ENCODE measurements around the gene PLEKHG7. TPM values are rescaled to one million over a fixed set of nuclear protein-coding genes. Genes with fewer than 3 reads are reported as not detected.

The PLEKHG7 gene
- total and polyA plus RNA-seq, 2 donors, result 0.13 to 0.37 TPM

GRCh38 chr12:92690601-92691000, 12.2 kb upstream of the PLEKHG7 start:
- no peak overlapping the region for H3K27ac ChIP-seq (ENCODE audit: low read depth)
- WGBS, result 64% methylated on average over 1 of the region's 1 CpG

DNA sequence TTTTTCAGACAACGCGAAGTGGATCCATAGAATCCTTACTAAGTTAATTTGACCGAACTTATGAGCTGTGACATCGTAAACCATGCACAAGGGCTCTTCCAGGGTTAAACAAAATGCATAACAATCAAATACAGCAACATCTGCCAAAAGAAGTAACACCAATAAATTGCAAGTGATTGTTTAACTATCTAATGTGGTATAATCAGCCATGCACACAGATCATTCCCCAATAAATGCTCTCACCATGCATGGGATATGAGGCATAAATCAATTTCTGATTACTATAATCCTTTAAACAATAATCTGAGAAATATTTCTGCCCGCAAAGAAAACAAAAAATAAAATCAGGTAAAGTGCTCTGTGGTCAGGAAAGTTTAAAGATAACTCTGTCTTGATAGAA, 7.7 kb upstream of the PLEKHG7 start:
- no peak for DNase-seq (ENCODE audit: extremely low spot score)
- Histone ChIP-seq H3K4me1 (ENCODE audit: insufficient read depth) (no peaks in the 10 kb centered on the region), H3K36me3 (ENCODE audit: insufficient read depth) (no peaks in the 10 kb centered on the region), H3K27ac (ENCODE audit: low read depth) (no peak overlapping the region), H3K4me3 (ENCODE audit: low read depth, low read length) (no peak overlapping the region)
- WGBS, result 94% methylated on average over 5 of the region's 5 CpGs

More at GRCh38 chr12:92690601-92691000, 12.2 kb upstream of the PLEKHG7 start:
- no peaks in the 10 kb centered on the region for H3K4me1 ChIP-seq (ENCODE audit: insufficient read depth)
- DNase-seq (ENCODE audit: extremely low spot score), result no peak
- no peak overlapping the region for H3K4me3 ChIP-seq (ENCODE audit: low read depth, low read length)
- H3K36me3 ChIP-seq (ENCODE audit: insufficient read depth), result no peaks in the 10 kb centered on the region

- H3K36me3 ChIP-seq (ENCODE audit: insufficient read depth), result no peaks in the 10 kb centered on the region
- no peaks in the 10 kb centered on the region for H3K4me1 ChIP-seq (ENCODE audit: insufficient read depth)
- WGBS, result 85% methylated on average over 1 of the region's 1 CpG
- no peak for DNase-seq (ENCODE audit: extremely low spot score)
- H3K27ac ChIP-seq (ENCODE audit: low read depth), result no peak overlapping the region
- H3K4me3 ChIP-seq (ENCODE audit: low read depth, low read length), result no peak overlapping the region
These were observed 7.2 kb upstream of the PLEKHG7 start for GRCh38 chr12:92695577-92695976.

- H3K4me3 ChIP-seq (ENCODE audit: low read depth, low read length), result no peak overlapping the region
These were observed 6.6 kb upstream of the PLEKHG7 start for GRCh38 chr12:92696216-92696615.

DNA sequence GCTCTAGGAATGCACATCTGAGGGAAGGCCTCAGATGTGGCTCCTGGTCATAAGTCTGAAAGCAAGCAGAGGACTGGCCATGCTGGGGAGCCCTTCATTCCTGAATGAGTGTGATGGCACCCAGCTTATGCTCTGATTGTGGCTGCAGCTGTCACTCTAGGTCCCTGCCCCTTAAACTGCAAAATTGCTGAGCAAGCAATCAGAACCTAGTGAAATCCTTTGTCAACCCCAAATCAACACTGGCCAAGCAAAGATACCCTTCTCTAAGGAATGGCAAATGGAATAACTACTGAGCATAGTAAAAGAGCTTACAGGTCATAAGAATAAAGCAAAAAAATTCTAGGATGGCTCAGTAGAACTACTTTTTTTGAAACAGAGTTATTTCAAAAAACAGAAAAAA, 4.3 kb upstream of the PLEKHG7 start:
- Histone ChIP-seq H3K27ac (ENCODE audit: low read depth) (no peak overlapping the region), H3K36me3 (ENCODE audit: insufficient read depth) (no peaks in the 10 kb centered on the region), H3K4me3 (ENCODE audit: low read depth, low read length) (no peak overlapping the region), H3K4me1 (ENCODE audit: insufficient read depth) (no peaks in the 10 kb centered on the region)
- DNase-seq (ENCODE audit: extremely low spot score), result no peak

More at GRCh38 chr12:92696216-92696615, 6.6 kb upstream of the PLEKHG7 start:
- Histone ChIP-seq H3K27ac (ENCODE audit: low read depth) (no peak overlapping the region), H3K36me3 (ENCODE audit: insufficient read depth) (no peaks in the 10 kb centered on the region), H3K4me1 (ENCODE audit: insufficient read depth) (no peaks in the 10 kb centered on the region)
- DNase-seq (ENCODE audit: extremely low spot score), result no peak

DNA sequence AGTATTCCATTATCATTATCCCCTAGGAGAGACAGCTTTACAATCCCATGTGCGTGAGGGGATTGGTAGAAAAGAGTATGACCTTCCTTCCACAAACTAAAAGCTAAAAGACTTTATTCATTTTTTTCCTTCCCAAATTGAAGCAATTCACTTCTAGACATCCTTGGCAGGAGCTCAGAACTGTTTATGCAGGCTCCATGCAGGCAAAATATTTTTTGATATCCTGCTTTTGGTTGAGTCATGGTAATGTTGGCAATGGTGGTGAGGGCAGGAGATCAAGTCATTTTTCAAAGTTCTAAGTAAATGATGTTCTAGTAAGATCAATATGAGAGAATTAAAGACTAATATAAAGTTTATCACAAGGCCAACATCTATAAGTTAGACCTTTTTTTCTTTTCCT, 1.3 kb upstream of the PLEKHG7 start:
- WGBS, result 79% methylated on average over 1 of the region's 1 CpG

GRCh38 chr12:92703786-92704185, 997 bp downstream of the PLEKHG7 start:
- DNase-seq (ENCODE audit: extremely low spot score), result no peak
- WGBS, result 82% methylated on average over 4 of the region's 4 CpGs

More for the DNA sequence above, 1.3 kb upstream of the PLEKHG7 start:
- Histone ChIP-seq H3K27ac (ENCODE audit: low read depth) (no peak overlapping the region), H3K36me3 (ENCODE audit: insufficient read depth) (no peaks in the 10 kb centered on the region), H3K4me3 (ENCODE audit: low read depth, low read length) (no peak overlapping the region), H3K4me1 (ENCODE audit: insufficient read depth) (no peaks in the 10 kb centered on the region)
- DNase-seq (ENCODE audit: extremely low spot score), result no peak

GRCh38 chr12:92706594-92706993, 3.8 kb downstream of the PLEKHG7 start:
- H3K27ac ChIP-seq (ENCODE audit: low read depth), result no peak overlapping the region
- H3K36me3 ChIP-seq (ENCODE audit: insufficient read depth), result no peaks in the 10 kb centered on the region
- 94% methylated on average over 7 of the region's 7 CpGs for WGBS
- H3K4me3 ChIP-seq (ENCODE audit: low read depth, low read length), result no peak overlapping the region
- no peaks in the 10 kb centered on the region for H3K4me1 ChIP-seq (ENCODE audit: insufficient read depth)
- no peak for DNase-seq (ENCODE audit: extremely low spot score)

More at GRCh38 chr12:92703786-92704185, 997 bp downstream of the PLEKHG7 start:
- Histone ChIP-seq H3K4me3 (ENCODE audit: low read depth, low read length) (no peak overlapping the region), H3K4me1 (ENCODE audit: insufficient read depth) (no peaks in the 10 kb centered on the region), H3K36me3 (ENCODE audit: insufficient read depth) (no peaks in the 10 kb centered on the region), H3K27ac (ENCODE audit: low read depth) (no peak overlapping the region)

GRCh38 chr12:92707926-92708325, 5.1 kb downstream of the PLEKHG7 start:
- no peak overlapping the region for H3K27ac ChIP-seq (ENCODE audit: low read depth)
- no peak for DNase-seq (ENCODE audit: extremely low spot score)
- no peaks in the 10 kb centered on the region for H3K4me1 ChIP-seq (ENCODE audit: insufficient read depth)
- H3K4me3 ChIP-seq (ENCODE audit: low read depth, low read length), result no peak overlapping the region
- WGBS, result 95% methylated on average over 1 of the region's 1 CpG
- no peaks in the 10 kb centered on the region for H3K36me3 ChIP-seq (ENCODE audit: insufficient read depth)

DNA sequence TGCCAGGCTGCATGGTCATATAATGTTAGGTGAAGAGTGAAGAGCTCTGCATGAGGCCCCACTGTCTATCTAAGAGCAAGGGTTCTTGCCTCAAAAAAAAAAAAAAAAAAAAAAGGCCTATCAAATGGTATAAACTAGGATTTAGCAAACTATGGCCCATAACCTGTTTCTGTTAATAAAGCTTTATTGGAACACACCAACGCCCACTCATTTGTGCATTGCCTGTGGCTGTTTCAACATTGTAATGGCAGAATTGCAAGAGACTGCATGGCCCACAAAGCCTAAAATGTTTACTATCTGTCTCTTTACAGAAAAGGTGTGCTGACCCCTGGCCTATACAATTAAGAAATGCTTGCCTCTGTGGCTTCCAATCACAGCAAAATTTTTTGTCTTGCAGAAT, 12.8 kb downstream of the PLEKHG7 start:
- Histone ChIP-seq H3K36me3 (ENCODE audit: insufficient read depth) (no peaks in the 10 kb centered on the region), H3K27ac (ENCODE audit: low read depth) (no peak overlapping the region), H3K4me1 (ENCODE audit: insufficient read depth) (no peaks in the 10 kb centered on the region), H3K4me3 (ENCODE audit: low read depth, low read length) (no peak overlapping the region)
- no peak for DNase-seq (ENCODE audit: extremely low spot score)
- 44% methylated on average over 1 of the region's 1 CpG for WGBS

DNA sequence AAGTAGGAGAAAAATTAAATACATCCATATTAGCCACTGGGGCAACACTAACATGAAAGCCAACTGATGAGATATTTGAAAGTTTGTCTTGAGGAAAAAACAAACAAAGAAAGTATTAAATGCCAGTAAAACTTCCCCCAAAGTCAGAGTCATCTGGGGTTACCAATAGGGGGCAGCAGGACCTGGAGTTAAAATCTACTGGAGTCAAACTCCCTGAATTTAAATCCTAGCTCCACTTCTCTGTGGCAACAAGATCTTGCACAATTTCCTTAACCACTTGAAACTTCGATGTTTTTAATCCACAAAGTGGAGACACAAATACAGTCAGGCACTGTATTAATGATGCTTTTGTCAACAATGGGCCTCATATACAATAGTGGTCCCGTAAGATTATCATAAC, 14.4 kb downstream of the PLEKHG7 start:
- DNase-seq (ENCODE audit: extremely low spot score), result no peak
- Histone ChIP-seq H3K27ac (ENCODE audit: low read depth) (no peak overlapping the region), H3K4me3 (ENCODE audit: low read depth, low read length) (no peak overlapping the region), H3K4me1 (ENCODE audit: insufficient read depth) (no peaks in the 10 kb centered on the region), H3K36me3 (ENCODE audit: insufficient read depth) (no peaks in the 10 kb centered on the region)
- WGBS, result 78% methylated on average over 2 of the region's 2 CpGs

GRCh38 chr12:92718483-92718990, 15.7 kb downstream of the PLEKHG7 start:
- WGBS, result 69% methylated on average over 2 of the region's 2 CpGs
- Histone ChIP-seq H3K4me1 (ENCODE audit: insufficient read depth) (no peaks in the 10 kb centered on the region), H3K27ac (ENCODE audit: low read depth) (no peak overlapping the region), H3K36me3 (ENCODE audit: insufficient read depth) (no peaks in the 10 kb centered on the region), H3K4me3 (ENCODE audit: low read depth, low read length) (no peak overlapping the region)
- no peak for DNase-seq (ENCODE audit: extremely low spot score)

GRCh38 chr12:92719674-92720073, 16.9 kb downstream of the PLEKHG7 start:
- H3K36me3 ChIP-seq (ENCODE audit: insufficient read depth), result no peaks in the 10 kb centered on the region
- DNase-seq (ENCODE audit: extremely low spot score), result no peak
- WGBS, result 63% methylated on average over 6 of the region's 6 CpGs

DNA sequence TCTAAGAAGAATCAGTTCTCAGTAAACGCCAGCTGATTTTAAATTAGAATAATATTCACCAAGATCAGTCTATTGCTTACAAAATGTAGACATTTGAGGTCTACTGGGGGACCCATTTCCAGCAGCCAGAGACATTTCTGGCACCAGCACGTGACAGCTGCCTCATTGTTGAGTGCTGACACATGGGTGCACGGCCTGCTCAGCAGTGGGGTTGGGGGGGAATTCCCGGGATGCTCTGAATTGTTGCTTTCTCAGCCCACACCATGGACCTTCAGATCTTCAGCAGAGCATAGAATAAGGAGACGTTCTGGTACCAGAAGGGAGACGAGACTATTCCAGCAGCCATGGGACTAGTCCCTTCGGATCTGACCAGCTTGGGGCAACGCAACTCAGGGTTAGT, 18.3 kb downstream of the PLEKHG7 start:
- 77% methylated on average over 8 of the region's 8 CpGs for WGBS
- H3K27ac ChIP-seq (ENCODE audit: low read depth), result no peak overlapping the region
- H3K4me3 ChIP-seq (ENCODE audit: low read depth, low read length), result no peak overlapping the region
- no peak for DNase-seq (ENCODE audit: extremely low spot score)
- no peaks in the 10 kb centered on the region for H3K36me3 ChIP-seq (ENCODE audit: insufficient read depth)
- no peaks in the 10 kb centered on the region for H3K4me1 ChIP-seq (ENCODE audit: insufficient read depth)

More at GRCh38 chr12:92719674-92720073, 16.9 kb downstream of the PLEKHG7 start:
- Histone ChIP-seq H3K27ac (ENCODE audit: low read depth) (no peak overlapping the region), H3K4me3 (ENCODE audit: low read depth, low read length) (no peak overlapping the region), H3K4me1 (ENCODE audit: insufficient read depth) (no peaks in the 10 kb centered on the region)

- DNase-seq (ENCODE audit: extremely low spot score), result no peak
- H3K4me3 ChIP-seq (ENCODE audit: low read depth, low read length), result no peak overlapping the region
- no peaks in the 10 kb centered on the region for H3K36me3 ChIP-seq (ENCODE audit: insufficient read depth)
- H3K27ac ChIP-seq (ENCODE audit: low read depth), result no peak overlapping the region
- H3K4me1 ChIP-seq (ENCODE audit: insufficient read depth), result no peaks in the 10 kb centered on the region
- WGBS, result 80% methylated on average over 1 of the region's 1 CpG
These were observed 18.9 kb downstream of the PLEKHG7 start for GRCh38 chr12:92721656-92722055.
